ENCODE data around the gene TBC1D17.
A peak's percentile ranks its signal among the peaks of the same experiment; 100 is the strongest.

TBC1D17 gene

GRCh38 chr19:49894879-49895565 is 17.5 kb downstream of the TBC1D17 start:
- H3K36me3 ChIP-seq (ENCODE audit: insufficient read depth, low read length), result no peaks in the 10 kb centered on the region
- H3K4me1 ChIP-seq (ENCODE audit: insufficient read depth, low read length), result peaks cover 11% of the 10 kb centered on the region
- no peak overlapping the region for H3K9ac ChIP-seq (ENCODE audit: low read depth, low read length)
- H3K9me3 ChIP-seq (ENCODE audit: control insufficient read depth, insufficient read depth, low read length), result no peaks in the 10 kb centered on the region

GRCh38 chr19:49895566-49896297 is 18.2 kb downstream of the TBC1D17 start:
- H3K36me3 ChIP-seq (ENCODE audit: insufficient read depth, low read length), result no peaks in the 10 kb centered on the region
- no peak overlapping the region for H3K9ac ChIP-seq (ENCODE audit: low read depth, low read length)
- H3K4me1 ChIP-seq (ENCODE audit: insufficient read depth, low read length), result peaks cover 11% of the 10 kb centered on the region
- no peaks in the 10 kb centered on the region for H3K9me3 ChIP-seq (ENCODE audit: control insufficient read depth, insufficient read depth, low read length)

DNA sequence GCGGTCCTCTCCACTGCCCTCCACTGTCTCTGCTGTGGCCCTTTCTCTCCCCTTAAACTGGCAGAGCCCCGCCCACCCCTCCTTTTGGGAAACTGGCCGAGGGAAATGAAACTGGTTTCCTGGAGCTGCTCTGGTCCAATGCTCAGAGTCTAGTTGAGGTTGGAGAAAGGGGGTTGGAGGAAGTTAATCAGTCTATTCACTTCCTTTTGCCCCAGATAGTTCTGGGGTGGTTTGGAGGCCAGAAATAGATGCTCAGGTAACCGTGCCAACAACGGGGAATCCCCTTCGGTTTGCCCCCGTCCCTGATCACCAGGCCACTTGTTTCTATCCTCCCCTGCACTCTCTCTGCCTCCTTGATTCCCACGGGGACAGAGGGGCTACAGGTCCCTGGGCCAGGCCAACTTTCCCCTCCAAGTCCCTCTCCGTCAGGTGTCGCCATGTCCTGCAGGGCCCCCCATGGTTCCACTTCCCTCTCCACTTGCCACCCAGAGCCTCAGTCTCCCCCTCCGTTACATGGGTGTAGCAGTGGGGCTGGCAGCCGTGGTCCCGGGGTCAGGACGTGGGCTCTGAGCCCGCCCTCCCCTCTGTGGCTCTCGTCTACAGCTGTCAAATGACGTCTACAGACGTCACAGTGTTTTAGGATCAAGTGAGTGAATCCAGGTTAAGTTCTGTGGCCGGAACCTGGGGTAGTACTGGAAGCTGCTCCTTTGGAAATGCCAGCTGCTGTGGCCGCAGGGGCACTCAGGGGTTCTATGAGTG is 19.5 kb downstream of the TBC1D17 start, which contains the start of gene IL4I1:
Gene IL4I1 (minus strand): TSS at position 25 of the 759 bp plus-strand sequence. CDS start 727 bp downstream, outside the sequence.
- peak within 1 kb of the TSS; percentile 22; the same call in 1 of the 2 replicates for H3K9ac ChIP-seq (ENCODE audit: low read depth, low read length)
- H3K4me1 ChIP-seq (ENCODE audit: insufficient read depth, low read length), result peaks cover 6% of the 10 kb centered on the region; the same call in 1 of the 2 replicates
- H3K9me3 ChIP-seq (ENCODE audit: control insufficient read depth, insufficient read depth, low read length), result no peaks in the 10 kb centered on the region
- H3K36me3 ChIP-seq (ENCODE audit: insufficient read depth, low read length), result no peaks in the 10 kb centered on the region

GRCh38 chr19:49904136-49904535 is 26.6 kb downstream of the TBC1D17 start:
- Histone ChIP-seq H3K9ac (ENCODE audit: low read depth, low read length) (no peak overlapping the region), H3K4me1 (ENCODE audit: insufficient read depth, low read length) (no peaks in the 10 kb centered on the region), H3K36me3 (ENCODE audit: insufficient read depth, low read length) (no peaks in the 10 kb centered on the region; the same call in 1 of the 2 replicates), H3K9me3 (ENCODE audit: control insufficient read depth, insufficient read depth, low read length) (no peaks in the 10 kb centered on the region)

DNA sequence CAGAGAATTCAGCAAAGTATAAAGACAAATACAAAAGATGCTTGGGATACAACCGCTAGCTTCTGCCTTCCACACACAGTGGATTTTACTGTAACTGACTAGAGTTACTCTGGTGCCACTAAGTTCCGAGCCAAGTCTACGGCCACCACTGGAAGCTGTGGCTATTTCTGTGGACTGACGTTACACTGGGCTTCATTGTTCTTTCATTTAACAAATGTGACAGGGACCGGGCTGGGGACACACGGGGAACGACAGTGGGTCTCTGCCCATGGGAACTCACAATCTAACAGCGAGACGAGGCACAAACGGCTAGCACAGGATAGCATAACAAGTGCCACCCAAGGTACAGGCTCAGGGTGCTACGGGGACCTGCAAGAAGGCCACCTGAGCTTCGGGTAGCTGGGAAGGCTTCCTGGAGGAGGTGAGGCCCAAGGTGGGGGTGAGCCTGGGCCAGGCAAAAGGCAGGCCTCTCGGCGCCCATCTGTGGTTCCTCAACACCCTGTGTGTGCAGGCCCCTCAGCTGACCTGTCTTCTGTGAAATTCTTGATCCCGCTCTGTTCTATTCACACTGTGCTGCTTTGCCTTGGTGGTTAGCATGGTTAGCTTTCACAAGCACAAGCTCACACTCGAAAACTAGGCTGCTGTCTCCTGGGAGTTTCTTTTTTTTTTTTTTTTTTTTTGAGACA is 29.5 kb downstream of the TBC1D17 start:
- Histone ChIP-seq H3K9me3 (ENCODE audit: control insufficient read depth, insufficient read depth, low read length) (no peaks in the 10 kb centered on the region), H3K4me1 (ENCODE audit: insufficient read depth, low read length) (no peaks in the 10 kb centered on the region), H3K36me3 (ENCODE audit: insufficient read depth, low read length) (no peaks in the 10 kb centered on the region; the same call in 1 of the 2 replicates), H3K9ac (ENCODE audit: low read depth, low read length) (no peak overlapping the region)

DNA sequence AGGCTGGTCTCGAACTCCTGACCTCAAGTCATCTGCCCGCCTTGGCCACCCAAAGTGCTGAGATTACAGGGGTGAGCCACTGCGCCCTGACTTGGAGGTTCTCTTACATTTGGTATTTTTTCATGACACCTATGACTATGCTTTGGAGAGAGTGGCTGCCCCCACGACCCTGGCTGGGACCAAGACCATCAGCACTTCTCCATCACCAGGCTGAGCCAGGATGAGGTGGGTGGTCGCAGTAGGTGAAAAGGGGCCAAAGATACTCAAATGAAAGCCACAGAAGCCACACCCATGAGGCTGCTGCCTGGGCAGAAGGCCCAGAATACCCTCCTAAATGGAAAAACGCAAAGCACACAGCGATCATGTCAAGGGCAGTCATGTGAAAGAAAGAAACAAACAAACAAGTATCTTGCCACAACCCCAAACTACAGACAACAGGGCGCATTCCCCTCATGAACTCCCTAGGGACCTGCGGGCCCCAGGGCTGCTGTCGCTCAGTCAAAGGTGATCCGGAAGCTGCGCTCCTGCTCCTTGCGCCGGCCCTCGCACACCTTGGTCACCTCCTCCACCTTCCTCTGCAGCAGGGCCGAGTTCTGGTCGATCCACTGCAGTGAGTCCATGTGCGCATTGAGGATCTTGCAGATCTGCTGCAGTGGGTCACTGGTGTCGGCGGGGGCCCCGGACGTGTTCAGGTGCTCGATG is 30.4 kb downstream of the TBC1D17 start:
- Histone ChIP-seq H3K9me3 (ENCODE audit: control insufficient read depth, insufficient read depth, low read length) (no peaks in the 10 kb centered on the region), H3K36me3 (ENCODE audit: insufficient read depth, low read length) (no peaks in the 10 kb centered on the region; the same call in 1 of the 2 replicates), H3K9ac (ENCODE audit: low read depth, low read length) (no peak overlapping the region), H3K4me1 (ENCODE audit: insufficient read depth, low read length) (no peaks in the 10 kb centered on the region)

GRCh38 chr19:49908480-49909420 is 31.2 kb downstream of the TBC1D17 start:
- H3K9ac ChIP-seq (ENCODE audit: low read depth, low read length), result no peak overlapping the region
- no peaks in the 10 kb centered on the region for H3K4me1 ChIP-seq (ENCODE audit: insufficient read depth, low read length)
- H3K9me3 ChIP-seq (ENCODE audit: control insufficient read depth, insufficient read depth, low read length), result no peaks in the 10 kb centered on the region
- H3K36me3 ChIP-seq (ENCODE audit: insufficient read depth, low read length), result no peaks in the 10 kb centered on the region; the same call in 1 of the 2 replicates

- peaks cover 4% of the 10 kb centered on the region for H3K36me3 ChIP-seq (ENCODE audit: insufficient read depth, low read length)
- H3K4me1 ChIP-seq (ENCODE audit: insufficient read depth, low read length), result no peaks in the 10 kb centered on the region
- no peak overlapping the region for H3K9ac ChIP-seq (ENCODE audit: low read depth, low read length)
- H3K9me3 ChIP-seq (ENCODE audit: control insufficient read depth, insufficient read depth, low read length), result no peaks in the 10 kb centered on the region
These were observed 32.7 kb downstream of the TBC1D17 start for GRCh38 chr19:49910179-49910578.

GRCh38 chr19:49911381-49912145 is 34.1 kb downstream of the TBC1D17 start:
- Histone ChIP-seq H3K4me1 (ENCODE audit: insufficient read depth, low read length) (no peaks in the 10 kb centered on the region), H3K36me3 (ENCODE audit: insufficient read depth, low read length) (peaks cover 7% of the 10 kb centered on the region), H3K9me3 (ENCODE audit: control insufficient read depth, insufficient read depth, low read length) (no peaks in the 10 kb centered on the region), H3K9ac (ENCODE audit: low read depth, low read length) (no peak overlapping the region)

DNA sequence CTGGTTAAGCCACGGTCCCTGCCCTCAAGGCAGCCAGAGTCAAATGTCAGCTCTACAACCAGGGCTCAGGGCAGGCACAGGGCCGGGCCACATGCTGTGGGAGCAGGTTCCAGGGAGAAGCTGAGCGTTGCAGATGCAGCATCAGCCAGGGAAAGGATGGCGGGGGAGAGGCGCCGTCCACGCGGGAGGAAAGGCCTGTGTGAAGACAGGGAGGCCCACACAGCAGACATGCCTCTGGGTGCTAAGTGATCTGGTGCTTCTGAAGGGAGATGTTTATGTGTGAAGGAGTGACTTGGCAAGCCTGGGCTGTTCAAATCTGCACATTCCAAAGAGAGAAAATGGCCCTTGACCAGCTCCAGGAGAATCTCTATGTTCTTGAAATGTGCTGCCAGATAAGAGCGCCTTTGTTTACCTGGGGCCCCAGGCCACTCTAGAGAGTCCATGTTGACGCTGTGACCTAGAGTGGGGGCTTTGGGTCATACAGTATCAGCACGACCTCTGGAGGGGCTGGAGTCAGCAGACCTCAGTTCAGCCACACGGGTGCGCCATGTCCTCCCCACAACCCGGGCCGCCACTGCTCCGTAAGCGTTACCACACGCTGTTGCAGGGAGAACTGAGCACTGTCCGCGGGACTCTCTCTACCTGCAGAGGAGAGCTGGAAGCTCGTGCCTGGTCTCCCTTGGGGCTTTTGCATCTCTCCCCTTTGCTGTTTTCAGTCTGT is 35.6 kb downstream of the TBC1D17 start:
- Histone ChIP-seq H3K9ac (ENCODE audit: low read depth, low read length) (no peak overlapping the region), H3K36me3 (ENCODE audit: insufficient read depth, low read length) (peaks cover 7% of the 10 kb centered on the region), H3K9me3 (ENCODE audit: control insufficient read depth, insufficient read depth, low read length) (no peaks in the 10 kb centered on the region), H3K4me1 (ENCODE audit: insufficient read depth, low read length) (peaks cover 7% of the 10 kb centered on the region; the same call in 1 of the 2 replicates)

DNA sequence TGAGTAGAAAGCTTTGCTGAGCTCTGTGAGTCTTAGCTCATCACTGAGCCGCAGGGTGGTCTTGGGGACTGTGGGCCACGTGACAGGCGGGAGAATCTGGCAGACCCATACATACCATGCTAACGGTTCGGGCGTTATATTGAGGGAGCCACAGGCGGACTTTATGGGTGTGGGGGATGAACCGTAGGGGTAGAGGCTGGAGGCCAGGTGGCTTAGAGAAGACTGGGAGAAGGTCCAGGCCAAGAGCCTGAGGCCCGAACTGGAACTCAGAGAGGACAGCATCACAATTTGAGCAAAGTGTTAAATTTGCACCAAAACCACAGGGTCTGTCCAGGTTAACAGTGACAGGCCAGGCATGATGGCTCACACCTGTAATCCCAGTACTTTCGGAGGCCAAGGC is 36.2 kb downstream of the TBC1D17 start:
- peaks cover 7% of the 10 kb centered on the region; the same call in 1 of the 2 replicates for H3K4me1 ChIP-seq (ENCODE audit: insufficient read depth, low read length)
- no peaks in the 10 kb centered on the region for H3K9me3 ChIP-seq (ENCODE audit: control insufficient read depth, insufficient read depth, low read length)
- no peak overlapping the region for H3K9ac ChIP-seq (ENCODE audit: low read depth, low read length)
- peaks cover 7% of the 10 kb centered on the region for H3K36me3 ChIP-seq (ENCODE audit: insufficient read depth, low read length)

- Histone ChIP-seq H3K9me3 (ENCODE audit: control insufficient read depth, insufficient read depth, low read length) (no peaks in the 10 kb centered on the region), H3K9ac (ENCODE audit: low read depth, low read length) (no peak overlapping the region), H3K36me3 (ENCODE audit: insufficient read depth, low read length) (peaks cover 7% of the 10 kb centered on the region), H3K4me1 (ENCODE audit: insufficient read depth, low read length) (peaks cover 7% of the 10 kb centered on the region; the same call in 1 of the 2 replicates)
These were observed 37.8 kb downstream of the TBC1D17 start for GRCh38 chr19:49915271-49915670.
